ENCODE data around the gene CIP2A. TPM values are rescaled to one million over a fixed set of nuclear protein-coding genes. Genes with fewer than 3 reads are reported as not detected.

The CIP2A gene
- total and polyA plus RNA-seq, 2 of the 13 experiments (the other 11 are each of a cell fraction or from before 2014, with no cell fraction given) = 7.8 to 36.9 TPM

GRCh38 chr3:108518895-108519294 is 70.3 kb downstream of the CIP2A start:
- CTCF ChIA-PET (ENCODE audit: low intra/inter-chr PET ratio, low total read pairs) = no interaction called here
- FAIRE-seq (no peak), DNase-seq (ENCODE audit: low spot score) (no peak), ATAC-seq (no peak)
- no peaks in the 10 kb centered on the region; a peak in 1 of 5 replicates for H3K27me3 ChIP-seq (ENCODE audit: control insufficient read depth in 1 of 2, insufficient read depth in 2 of 2, low read length in 2 of 2)
- POLR2A ChIA-PET = no interaction called here
- WGBS (ENCODE audit: low lambda C conversion rate) = 10% methylated on average over 1 of the region's 1 CpG
- no peaks in the 10 kb centered on the region for H4K20me1 ChIP-seq (ENCODE audit: insufficient read depth, low read length)
- intact Hi-C loops (cut with micrococcal nuclease; ENCODE audit: unreplicated experiment) (no loop called here), in situ Hi-C loops (cut with HindIII; ENCODE audit: extremely low pct_ligation_motif_present, low pct_unique_long_range_greater_than_20kb) (no loop called here)
- no peaks in the 10 kb centered on the region for H3K79me2 ChIP-seq (ENCODE audit: insufficient read depth, low read length)
- H3K4me2 ChIP-seq (ENCODE audit: low read depth, low read length) = no peak overlapping the region
- no peaks in the 10 kb centered on the region for H3K36me3 ChIP-seq (replicated peaks in 1 of 2; ENCODE audit: control insufficient read depth in 1 of 2, insufficient read depth in 2 of 2, low read length in 2 of 2)
- no peak overlapping the region for H3K9ac ChIP-seq (ENCODE audit: insufficient read depth, low read depth, low read length)
- no peaks in the 10 kb centered on the region for H3K9me3 ChIP-seq (ENCODE audit: low read length)
- no TSS peak for BruUV-seq (replicated peaks)
- TF ChIP-seq ATF3 (CRISPR knock-in tag; IDR thresholded peaks at IDR 0.05) (no peak), ESRRA (CRISPR knock-in tag; IDR thresholded peaks at IDR 0.05; ENCODE audit: low read depth) (no peak), ZNF121 (CRISPR knock-in tag; IDR thresholded peaks at IDR 0.05) (no peak)
- TF ChIP-seq, protein P1, sequence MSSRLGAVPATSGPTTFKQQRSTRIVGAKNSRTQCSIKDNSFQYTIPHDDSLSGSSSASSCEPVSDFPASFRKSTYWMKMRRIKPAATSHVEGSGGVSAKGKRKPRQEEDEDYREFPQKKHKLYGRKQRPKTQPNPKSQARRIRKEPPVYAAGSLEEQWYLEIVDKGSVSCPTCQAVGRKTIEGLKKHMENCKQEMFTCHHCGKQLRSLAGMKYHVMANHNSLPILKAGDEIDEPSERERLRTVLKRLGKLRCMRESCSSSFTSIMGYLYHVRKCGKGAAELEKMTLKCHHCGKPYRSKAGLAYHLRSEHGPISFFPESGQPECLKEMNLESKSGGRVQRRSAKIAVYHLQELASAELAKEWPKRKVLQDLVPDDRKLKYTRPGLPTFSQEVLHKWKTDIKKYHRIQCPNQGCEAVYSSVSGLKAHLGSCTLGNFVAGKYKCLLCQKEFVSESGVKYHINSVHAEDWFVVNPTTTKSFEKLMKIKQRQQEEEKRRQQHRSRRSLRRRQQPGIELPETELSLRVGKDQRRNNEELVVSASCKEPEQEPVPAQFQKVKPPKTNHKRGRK (CRISPR knock-in tag; IDR thresholded peaks at IDR 0.05) = no peak
- TF ChIP-seq, protein P2, sequence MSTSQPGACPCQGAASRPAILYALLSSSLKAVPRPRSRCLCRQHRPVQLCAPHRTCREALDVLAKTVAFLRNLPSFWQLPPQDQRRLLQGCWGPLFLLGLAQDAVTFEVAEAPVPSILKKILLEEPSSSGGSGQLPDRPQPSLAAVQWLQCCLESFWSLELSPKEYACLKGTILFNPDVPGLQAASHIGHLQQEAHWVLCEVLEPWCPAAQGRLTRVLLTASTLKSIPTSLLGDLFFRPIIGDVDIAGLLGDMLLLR (CRISPR knock-in tag; IDR thresholded peaks at IDR 0.05) = no peak
- no peak overlapping the region for H3K27ac ChIP-seq (ENCODE audit: extremely low read length, insufficient read depth, low read length)
- no peak overlapping the region for H2AFZ ChIP-seq (ENCODE audit: low read length)
- no peak overlapping the region for H3K4me3 ChIP-seq (replicated peaks in 1 of 3; ENCODE audit: insufficient read depth in 1 of 3, low read depth in 2 of 3, low read length in 3 of 3)
- no peaks in the 10 kb centered on the region for H3K4me1 ChIP-seq (ENCODE audit: insufficient read depth, low read length)

- ChIA-PET POLR2A (no interaction called here), CTCF (ENCODE audit: low intra/inter-chr PET ratio, low total read pairs) (no interaction called here)
- Histone ChIP-seq H2AFZ (ENCODE audit: low read length) (no peak overlapping the region), H3K4me1 (ENCODE audit: insufficient read depth, low read length) (no peaks in the 10 kb centered on the region), H3K27me3 (ENCODE audit: control insufficient read depth in 1 of 2, insufficient read depth in 2 of 2, low read length in 2 of 2) (no peaks in the 10 kb centered on the region; a peak in 1 of 5 replicates), H3K9ac (ENCODE audit: insufficient read depth, low read depth, low read length) (no peak overlapping the region), H3K4me2 (ENCODE audit: low read depth, low read length) (no peak overlapping the region), H3K79me2 (ENCODE audit: insufficient read depth, low read length) (no peaks in the 10 kb centered on the region), H3K4me3 (replicated peaks in 1 of 3; ENCODE audit: insufficient read depth in 1 of 3, low read depth in 2 of 3, low read length in 3 of 3) (no peak overlapping the region), H3K9me3 (ENCODE audit: low read length) (no peaks in the 10 kb centered on the region), H4K20me1 (ENCODE audit: insufficient read depth, low read length) (no peaks in the 10 kb centered on the region), H3K36me3 (replicated peaks in 1 of 2; ENCODE audit: control insufficient read depth in 1 of 2, insufficient read depth in 2 of 2, low read length in 2 of 2) (no peaks in the 10 kb centered on the region), H3K27ac (ENCODE audit: extremely low read length, insufficient read depth, low read length) (no peak overlapping the region)
- in situ Hi-C loops (cut with HindIII; ENCODE audit: extremely low pct_ligation_motif_present, low pct_unique_long_range_greater_than_20kb) = no loop called here
- DNase-seq (ENCODE audit: low spot score) (no peak), FAIRE-seq (no peak), ATAC-seq (no peak)
- no TSS peak for BruUV-seq (replicated peaks)
- intact Hi-C loops (cut with micrococcal nuclease; ENCODE audit: unreplicated experiment) = no loop called here
- 20% methylated on average over 2 of the region's 2 CpGs for WGBS (ENCODE audit: low lambda C conversion rate)
- TF ChIP-seq ZBTB34 (CRISPR knock-in tag; IDR thresholded peaks at IDR 0.05) = no peak
- TF ChIP-seq ZNF546 (CRISPR knock-in tag; conservative IDR thresholded peaks at IDR 0.05) = no peak
- no peak for TF ChIP-seq AHR (CRISPR knock-in tag; IDR thresholded peaks at IDR 0.05)
- TF ChIP-seq HNRNPK (IDR thresholded peaks at IDR 0.05; ENCODE audit: low read depth, low read length, poor library complexity, severe bottlenecking) = no peak
- TF ChIP-seq ZNF83 (CRISPR knock-in tag; IDR thresholded peaks at IDR 0.05; ENCODE audit: borderline replicate concordance) = no peak
- TF ChIP-seq ZBTB49 (CRISPR knock-in tag; IDR thresholded peaks at IDR 0.05; ENCODE audit: borderline replicate concordance) = no peak
Measured at GRCh38 chr3:108516881-108517280, 72.4 kb downstream of the CIP2A start.
